ENCODE results near the gene TTC4.

Gene TTC4

GRCh38 chr1:54705153-54705552, 10.5 kb upstream of the TTC4 start:
- DNase-seq (ENCODE audit: low read depth) = no peak

DNA sequence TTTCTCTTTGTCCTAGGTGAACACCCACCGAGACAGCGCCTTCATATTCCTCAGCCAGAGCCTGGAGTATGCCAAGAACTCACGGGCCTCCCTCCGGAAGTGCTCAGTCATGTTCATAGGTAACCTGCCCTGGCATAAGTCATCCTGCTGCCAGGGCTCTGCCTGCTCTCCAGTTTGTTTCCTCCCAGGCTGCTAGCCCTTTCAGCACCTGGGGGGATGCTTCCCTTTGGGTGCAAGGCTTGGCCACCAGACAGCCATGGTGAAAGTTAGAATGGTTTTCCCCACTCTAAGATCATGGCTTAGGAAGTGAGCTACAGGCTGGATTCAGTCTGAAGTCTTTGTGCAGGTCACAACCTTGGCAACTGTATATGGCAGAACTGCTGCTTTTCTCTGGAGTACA, 9.2 kb upstream of the TTC4 start:
- no peak for DNase-seq (ENCODE audit: low read depth)

DNA sequence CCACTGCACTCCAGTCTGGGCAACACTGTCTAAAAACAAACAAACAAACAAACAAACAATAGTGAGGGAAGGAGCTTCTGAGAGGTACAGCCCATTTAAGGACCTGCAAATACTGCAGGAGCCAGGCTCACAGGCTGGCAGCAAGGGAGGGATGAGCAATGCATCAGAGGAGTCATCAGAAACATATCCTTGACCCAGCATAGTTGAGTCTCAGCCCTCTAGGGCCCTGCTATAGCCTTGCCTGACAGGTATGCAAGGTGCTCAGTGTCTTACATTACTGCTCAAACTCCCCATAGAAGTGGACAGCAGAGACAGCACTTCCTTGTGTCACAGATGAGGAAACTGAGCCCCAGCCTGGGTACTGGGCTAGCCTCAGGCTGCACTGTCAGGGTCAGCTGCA, 7.3 kb upstream of the TTC4 start:
- DNase-seq (ENCODE audit: low read depth) = no peak

GRCh38 chr1:54709547-54710292, 5.9 kb upstream of the TTC4 start:
- DNase-seq (ENCODE audit: low read depth) = no peak

- no peak for DNase-seq (ENCODE audit: low read depth)
Measured at GRCh38 chr1:54710434-54710833, 5.2 kb upstream of the TTC4 start.

GRCh38 chr1:54710841-54711240, 4.8 kb upstream of the TTC4 start:
- no peak for DNase-seq (ENCODE audit: low read depth)

DNA sequence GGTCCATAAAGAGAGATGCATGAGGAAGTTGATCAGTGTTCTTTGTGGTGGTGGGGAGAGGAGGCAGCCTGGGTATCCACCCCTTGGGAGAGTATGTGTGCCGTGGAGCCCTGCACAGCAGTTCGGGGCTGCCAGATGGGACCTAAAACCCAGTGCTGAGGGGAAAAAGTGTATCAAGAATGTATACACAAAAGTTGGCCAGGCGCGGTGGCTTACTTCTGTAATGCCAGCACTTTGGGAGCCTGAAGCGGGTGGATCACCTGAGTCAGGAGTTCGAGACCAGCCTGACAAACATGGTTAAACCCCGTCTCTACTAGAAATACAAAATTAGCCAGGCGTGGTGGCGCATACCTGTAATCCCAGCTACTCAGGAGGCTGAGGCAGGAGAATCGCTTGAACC, 4.1 kb upstream of the TTC4 start:
- no peak for DNase-seq (ENCODE audit: low read depth)

- no peak for DNase-seq (ENCODE audit: low read depth)
Measured at GRCh38 chr1:54714881-54715492, 674 bp upstream of the TTC4 start.

DNA sequence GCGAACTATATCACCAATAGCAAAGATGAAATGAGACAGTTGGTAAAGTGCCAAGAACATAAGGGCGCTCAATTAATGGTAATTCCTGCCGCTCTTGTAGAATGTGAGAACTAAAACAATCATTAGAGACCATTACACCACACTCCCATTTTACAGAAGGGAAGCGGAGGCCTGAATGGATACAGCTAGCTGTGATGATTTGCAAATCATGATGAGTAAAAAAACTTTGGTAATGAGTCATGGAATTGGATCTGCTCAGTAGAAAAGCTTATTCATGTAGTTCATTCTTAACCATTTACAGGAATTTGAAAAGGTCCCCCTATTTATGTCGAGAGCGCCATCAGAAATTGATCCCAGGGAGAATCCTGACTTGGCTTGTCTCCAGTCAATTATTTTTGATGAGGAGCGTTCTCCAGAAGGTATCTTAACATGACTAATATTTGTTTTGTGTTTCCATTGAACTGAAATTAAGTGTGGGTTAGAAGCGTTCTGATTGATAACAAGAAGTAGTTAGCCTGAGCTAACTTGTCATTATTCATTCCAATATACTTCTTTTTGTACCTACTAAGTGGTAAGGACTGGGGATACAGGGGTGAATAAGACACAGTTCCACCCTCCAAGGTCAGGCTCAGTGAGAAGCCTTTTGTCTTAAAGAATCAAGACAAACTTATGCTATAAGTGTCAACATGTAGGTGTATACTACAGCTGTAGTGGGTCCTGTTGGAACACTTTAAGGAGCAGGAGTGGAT, 812 bp downstream of the TTC4 start:
- DNase-seq (ENCODE audit: low read depth) = peak; percentile 18

- no peak for DNase-seq (ENCODE audit: low read depth)
Measured at GRCh38 chr1:54721719-54722118, 6.1 kb downstream of the TTC4 start.

DNA sequence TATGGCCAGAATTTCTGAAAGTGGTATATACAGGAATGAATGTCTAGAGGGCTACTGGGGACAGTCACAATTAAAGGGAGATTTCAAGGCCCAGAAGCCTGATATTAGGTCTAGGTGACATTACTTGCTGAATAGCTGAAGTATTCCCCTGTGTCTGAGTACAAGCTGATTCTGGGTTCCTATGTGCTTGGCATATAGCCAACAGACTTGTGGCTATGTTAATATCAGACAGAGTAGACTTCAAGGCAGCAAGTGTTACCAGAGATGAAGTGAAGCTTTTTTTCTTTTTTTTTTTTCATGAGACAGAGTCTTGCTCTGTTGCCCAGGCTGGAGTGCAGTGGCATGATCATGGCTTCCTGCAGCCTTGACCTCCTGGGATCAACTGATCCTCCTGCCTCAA, 8.3 kb downstream of the TTC4 start:
- no peak for DNase-seq (ENCODE audit: low read depth)

DNA sequence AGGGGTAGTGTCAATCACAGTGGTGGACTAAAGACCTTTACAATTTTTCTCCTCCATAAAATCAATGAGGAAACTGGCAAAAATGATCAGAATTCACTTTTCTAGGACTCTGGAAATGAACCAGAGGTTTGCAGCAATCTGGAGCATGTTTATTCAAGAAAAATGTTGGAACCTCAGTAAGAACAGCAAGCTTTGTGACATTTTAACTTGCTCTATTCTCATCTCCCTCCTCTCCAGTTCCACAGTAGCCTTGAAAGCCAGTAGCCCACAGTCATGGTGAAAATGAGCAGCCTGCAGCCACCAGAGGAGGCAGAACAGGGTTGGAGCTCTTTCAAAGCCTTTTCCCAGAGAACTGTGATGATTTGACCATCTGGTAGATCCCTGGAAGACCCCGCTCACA, 9.1 kb downstream of the TTC4 start:
- DNase-seq (ENCODE audit: low read depth) = no peak

GRCh38 chr1:54728027-54728426, 12.4 kb downstream of the TTC4 start:
- DNase-seq (ENCODE audit: low read depth) = no peak

DNA sequence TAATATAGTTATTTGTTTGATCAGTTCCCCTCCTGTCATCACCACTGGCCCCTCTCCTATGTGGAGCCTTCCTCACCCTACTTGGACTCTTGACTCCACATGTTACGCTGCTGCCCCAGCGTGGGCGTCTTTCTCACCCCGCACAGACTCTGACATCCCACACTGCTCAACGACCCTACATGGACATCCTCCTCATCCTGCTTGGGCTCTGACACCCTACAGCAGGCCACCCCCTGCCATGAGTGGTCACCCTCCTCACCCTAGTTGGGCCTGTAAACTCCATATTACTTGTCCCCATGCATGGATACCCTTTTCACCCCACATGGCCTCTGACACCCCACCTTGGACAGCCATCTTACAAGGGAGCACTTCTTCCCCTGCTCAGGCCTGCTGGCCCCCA, 21.0 kb downstream of the TTC4 start:
- no peak for DNase-seq (ENCODE audit: low read depth)

- DNase-seq (ENCODE audit: low read depth) = no peak
Measured at GRCh38 chr1:54738244-54738643, 22.6 kb downstream of the TTC4 start.

DNA sequence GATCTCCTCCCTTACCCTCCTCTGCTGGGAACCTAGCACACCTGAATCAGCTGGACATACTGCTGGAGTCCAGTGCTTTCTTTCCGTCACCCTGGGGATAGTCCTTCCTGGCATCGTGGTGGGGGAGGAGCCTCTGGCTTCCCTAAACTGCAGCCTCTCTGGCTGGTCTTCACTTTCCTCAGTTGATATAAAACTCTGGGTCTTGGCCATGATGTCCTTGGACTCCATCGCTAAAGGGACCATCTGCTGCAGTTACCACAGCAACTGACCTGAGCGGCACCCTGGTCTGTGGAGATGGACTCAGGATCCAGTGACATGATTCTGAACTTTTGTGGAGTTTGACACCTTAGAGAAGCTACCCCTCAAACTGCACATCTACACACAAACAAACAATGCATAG, 25.9 kb downstream of the TTC4 start:
- DNase-seq (ENCODE audit: low read depth) = no peak

DNA sequence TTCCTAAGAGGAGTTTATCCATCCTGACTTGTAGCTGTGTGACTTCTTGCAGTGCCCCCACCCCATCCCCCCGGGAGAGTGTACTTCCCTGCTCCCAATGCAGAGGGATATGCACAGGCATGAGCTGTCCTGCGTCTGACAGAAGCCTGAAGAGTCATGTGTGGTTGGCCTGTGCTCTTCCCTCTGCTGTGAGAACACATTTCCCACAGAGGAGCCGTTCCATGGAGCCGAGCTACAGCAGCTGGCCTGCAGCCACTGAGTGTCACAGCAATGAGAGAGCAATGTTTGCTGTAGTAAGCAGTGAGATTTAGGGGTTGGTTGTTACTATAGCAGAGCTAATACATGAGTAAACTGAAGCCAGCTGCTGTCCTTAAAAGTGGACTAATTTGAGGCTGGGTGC, 26.6 kb downstream of the TTC4 start:
- DNase-seq (ENCODE audit: low read depth) = no peak

- DNase-seq (ENCODE audit: low read depth) = no peak
Measured at GRCh38 chr1:54743416-54744226, 28.0 kb downstream of the TTC4 start.

- no peak for DNase-seq (ENCODE audit: low read depth)
Measured at GRCh38 chr1:54744696-54745095, 29.0 kb downstream of the TTC4 start.

- no peak for DNase-seq (ENCODE audit: low read depth)
Measured at GRCh38 chr1:54745274-54745673, 29.6 kb downstream of the TTC4 start.

DNA sequence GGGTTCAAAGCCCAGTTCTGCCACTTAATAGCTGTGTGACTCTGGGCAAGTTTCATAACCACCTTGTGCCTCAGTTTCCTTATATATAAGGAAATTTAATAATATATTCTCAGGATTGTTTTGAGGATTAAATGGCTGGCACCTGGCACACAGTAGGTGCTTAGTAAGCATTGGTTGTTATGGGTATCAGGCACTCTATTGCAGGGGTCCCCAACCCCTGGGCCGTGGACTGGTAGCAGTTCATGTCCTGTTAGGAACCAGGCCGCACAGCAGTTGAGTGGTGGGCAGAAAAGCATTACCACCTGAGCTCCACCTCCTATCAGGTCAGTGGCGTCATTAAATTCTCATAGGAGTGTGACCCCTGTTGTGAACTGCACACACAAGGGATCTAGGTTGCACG, 30.2 kb downstream of the TTC4 start:
- no peak for DNase-seq (ENCODE audit: low read depth)

- no peak for DNase-seq (ENCODE audit: low read depth)
Measured at GRCh38 chr1:54748094-54748835, 32.6 kb downstream of the TTC4 start.

Measured in fibroblast of the conjunctiva (primary cell).